Panc1 (cell line): ENCODE measurements around the gene TP73. TPM values are rescaled to one million over a fixed set of nuclear protein-coding genes. Genes with fewer than 3 reads are reported as not detected.

ENCODE experiments used
- ATAC-seq: fragments of 200-7000 bp; cut with Tn5 transposase; 2 replicates; pipeline ENCODE4 v1.9.1; 2020; ENCODE audit warnings: mild to moderate bottlenecking, moderate library complexity
- BruUV-seq: library from RNA; stranded (reverse); fragments of 400-500 nt; replicated peaks from 2 replicates; lab custom pipeline; 2021; lab: Mats Ljungman, UMichigan
- CTCF ChIA-PET: fragments of 300-600 bp; sonication (Branson Sonifier 250); formaldehyde crosslinking; loops from one replicate; lab custom pipeline; 2022; ENCODE audit warnings: antibody characterized with exemption; lab: Charles Lee
- POLR2A ChIA-PET: fragments of 300-600 bp; sonication (Branson Sonifier 250); formaldehyde crosslinking; loops from one replicate; lab custom pipeline; 2022; ENCODE audit warnings: antibody characterized with exemption; lab: Charles Lee
- DNase-seq: peaks from one replicate; pipeline ENCODE4 v3.0.0-alpha.2; 2010; ENCODE audit warnings: low read depth, low spot score
- H3K27ac ChIP-seq: 2 replicates; pipeline ENCODE4 v1.5.1; 2011; ENCODE audit warnings: mild to moderate bottlenecking, low read length, inconsistent platforms
- H3K27me3 ChIP-seq: fragments of 200-500 bp; sonication (Bioruptor generic); 2 replicates; pipeline ENCODE4 v1.6.0; 2014; ENCODE audit warnings: low read length, inconsistent platforms; ENCODE audit not compliant: control insufficient read depth, insufficient read depth
- H3K36me3 ChIP-seq: fragments of 200-500 bp; sonication (Bioruptor generic); 2 replicates; pipeline ENCODE4 v1.5.1; 2014; ENCODE audit warnings: inconsistent platforms, mild to moderate bottlenecking, low read length, moderate library complexity; ENCODE audit not compliant: control insufficient read depth, insufficient read depth
- H3K4me1 ChIP-seq: 2 replicates; pipeline ENCODE4 v1.5.1; 2011; ENCODE audit warnings: inconsistent platforms, mild to moderate bottlenecking, low read length, moderate library complexity; ENCODE audit not compliant: control insufficient read depth, insufficient read depth
- H3K4me3 ChIP-seq, 2 experiments: 2 replicates each; pipeline ENCODE4 v1.5.1; 2011 to 2012; ENCODE audit warnings: low read depth in 2 of 2, low read length in 2 of 2, mild to moderate bottlenecking in 2 of 2, inconsistent platforms in 1 of 2, moderate library complexity in 1 of 2
- H3K9me3 ChIP-seq: fragments of 200-500 bp; sonication (Bioruptor generic); 2 replicates; pipeline ENCODE4 v1.5.1; 2014; ENCODE audit warnings: low read depth, mild to moderate bottlenecking, inconsistent platforms, low read length, moderate library complexity; ENCODE audit not compliant: control insufficient read depth, insufficient read depth
- POLR2AphosphoS5 ChIP-seq: IDR thresholded peaks from 2 replicates; pipeline ENCODE4 v1.6.1; 2012; ENCODE audit warnings: mild to moderate bottlenecking, low read depth, low read length, moderate library complexity
- SIN3A ChIP-seq: IDR thresholded peaks from 2 replicates; pipeline ENCODE4 v1.6.1; 2012; ENCODE audit warnings: low read depth, mild to moderate bottlenecking, low read length, moderate library complexity, borderline replicate concordance; ENCODE audit not compliant: insufficient read depth
- TCF7L2 ChIP-seq: IDR thresholded peaks from 2 replicates; pipeline ENCODE4 v1.6.1; 2011; ENCODE audit warnings: mild to moderate bottlenecking, low read depth, low read length, inconsistent platforms
- in situ Hi-C: cut with HindIII; loops from 2 replicates; pipeline ENCODE4 v1.10.0; 2016; ENCODE audit warnings: low sequenced_read_pairs, low pct_unique_long_range_greater_than_20kb
- intact Hi-C: fragments of 100-400 bp; cut with micrococcal nuclease; formaldehyde crosslinking; loops from one replicate; pipeline ENCODE4 v1.10.0; 2022; ENCODE audit not compliant: unreplicated experiment
- total RNA-seq: library from RNA; stranded (reverse); gene quantifications from one replicate; pipeline ENCODE4 v1.2.1, GENCODE V29; 2021; ENCODE audit not compliant: unreplicated experiment
- TF ChIP-seq, protein P1 (sequence below), 2 experiments: IDR thresholded peaks; 2 replicates each; pipeline ENCODE4 v1.6.1; 2011 to 2012; ENCODE audit warnings: low read depth in 2 of 2, control low read depth in 1 of 2, low read length in 1 of 2, mild to moderate bottlenecking in 1 of 2, moderate library complexity in 1 of 2; ENCODE audit not compliant: insufficient read depth in 1 of 2
- TF ChIP-seq, protein P2 (sequence below): fragments of 450-650 bp; IDR thresholded peaks from 2 replicates; pipeline ENCODE4 v1.5.1; 2017; ENCODE audit warnings: mild to moderate bottlenecking

The TP73 gene
- total RNA-seq, 1 experiment from 2014 or later = 4.7 TPM

DNA sequence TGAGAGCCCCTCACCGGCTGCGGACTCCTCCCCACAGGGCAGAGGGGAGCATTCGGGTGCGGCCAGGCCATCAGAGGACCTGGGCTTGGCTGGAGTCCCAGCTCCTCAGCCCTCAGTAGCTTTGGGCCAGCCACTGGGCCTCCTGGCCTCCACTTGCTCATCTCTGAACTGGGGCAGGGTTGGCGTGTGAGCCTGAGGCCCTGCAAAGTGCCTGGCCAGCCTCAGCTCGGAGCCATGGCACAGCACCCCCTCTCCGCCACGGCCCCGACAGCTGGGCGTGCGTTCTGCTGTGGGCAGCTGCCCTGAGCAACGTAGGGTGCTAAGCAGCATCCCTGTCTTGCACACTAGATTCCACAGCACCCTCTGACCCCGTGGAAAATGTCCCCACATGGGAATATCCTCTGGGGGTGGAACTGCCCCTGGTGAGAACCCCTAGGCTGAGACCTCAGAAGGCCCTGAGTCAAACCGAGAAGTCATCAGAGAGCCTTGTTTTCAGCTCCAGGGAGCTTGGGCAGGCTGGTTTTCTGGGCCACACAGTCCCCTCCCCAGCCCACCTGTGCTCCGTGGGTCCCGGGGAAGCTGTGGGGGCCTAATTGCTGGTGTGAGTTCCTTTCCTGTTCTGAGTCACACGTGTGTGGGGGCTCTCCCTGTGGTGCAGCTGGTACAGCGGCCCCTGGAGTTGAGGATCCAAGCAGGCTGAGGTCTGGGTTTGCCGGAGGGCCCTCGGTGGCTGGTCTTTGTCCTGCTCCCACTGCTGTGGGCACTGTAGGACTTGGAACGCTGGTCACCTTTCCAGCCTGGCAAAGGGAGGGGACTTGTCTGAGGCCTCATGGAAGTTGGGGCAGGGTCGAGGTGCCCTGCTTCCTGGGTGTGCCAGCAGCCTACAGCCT is 24.5 kb downstream of the TP73 start:
- ChIA-PET POLR2A (no interaction called here), CTCF (interaction anchor here (0.6 kb wide), 1 partner anchor 112 kb away, joined by 3 read pairs; no protein-coding TSS in a partner anchor)
- Histone ChIP-seq H3K36me3 (no peaks in the 10 kb centered on the region), H3K4me3 (no peak overlapping the region), H3K4me1 (peaks cover 15% of the 10 kb centered on the region), H3K27me3 (no peaks in the 10 kb centered on the region), H3K27ac (no peak overlapping the region), H3K9me3 (no peaks in the 10 kb centered on the region)
- intact Hi-C loops (no loop called here), in situ Hi-C loops (no loop called here)
- BruUV-seq = no TSS peak
- DNase-seq (no peak), ATAC-seq (no peak)
- TF ChIP-seq POLR2AphosphoS5 = no peak
- TF ChIP-seq TCF7L2 = no peak
- TF ChIP-seq, protein P1, sequence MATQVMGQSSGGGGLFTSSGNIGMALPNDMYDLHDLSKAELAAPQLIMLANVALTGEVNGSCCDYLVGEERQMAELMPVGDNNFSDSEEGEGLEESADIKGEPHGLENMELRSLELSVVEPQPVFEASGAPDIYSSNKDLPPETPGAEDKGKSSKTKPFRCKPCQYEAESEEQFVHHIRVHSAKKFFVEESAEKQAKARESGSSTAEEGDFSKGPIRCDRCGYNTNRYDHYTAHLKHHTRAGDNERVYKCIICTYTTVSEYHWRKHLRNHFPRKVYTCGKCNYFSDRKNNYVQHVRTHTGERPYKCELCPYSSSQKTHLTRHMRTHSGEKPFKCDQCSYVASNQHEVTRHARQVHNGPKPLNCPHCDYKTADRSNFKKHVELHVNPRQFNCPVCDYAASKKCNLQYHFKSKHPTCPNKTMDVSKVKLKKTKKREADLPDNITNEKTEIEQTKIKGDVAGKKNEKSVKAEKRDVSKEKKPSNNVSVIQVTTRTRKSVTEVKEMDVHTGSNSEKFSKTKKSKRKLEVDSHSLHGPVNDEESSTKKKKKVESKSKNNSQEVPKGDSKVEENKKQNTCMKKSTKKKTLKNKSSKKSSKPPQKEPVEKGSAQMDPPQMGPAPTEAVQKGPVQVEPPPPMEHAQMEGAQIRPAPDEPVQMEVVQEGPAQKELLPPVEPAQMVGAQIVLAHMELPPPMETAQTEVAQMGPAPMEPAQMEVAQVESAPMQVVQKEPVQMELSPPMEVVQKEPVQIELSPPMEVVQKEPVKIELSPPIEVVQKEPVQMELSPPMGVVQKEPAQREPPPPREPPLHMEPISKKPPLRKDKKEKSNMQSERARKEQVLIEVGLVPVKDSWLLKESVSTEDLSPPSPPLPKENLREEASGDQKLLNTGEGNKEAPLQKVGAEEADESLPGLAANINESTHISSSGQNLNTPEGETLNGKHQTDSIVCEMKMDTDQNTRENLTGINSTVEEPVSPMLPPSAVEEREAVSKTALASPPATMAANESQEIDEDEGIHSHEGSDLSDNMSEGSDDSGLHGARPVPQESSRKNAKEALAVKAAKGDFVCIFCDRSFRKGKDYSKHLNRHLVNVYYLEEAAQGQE (IDR thresholded peaks at IDR 0.05; ENCODE audit: insufficient read depth in 1 of 2, low read depth in 2 of 2, low read length in 1 of 2) = no peak
- TF ChIP-seq, protein P2, sequence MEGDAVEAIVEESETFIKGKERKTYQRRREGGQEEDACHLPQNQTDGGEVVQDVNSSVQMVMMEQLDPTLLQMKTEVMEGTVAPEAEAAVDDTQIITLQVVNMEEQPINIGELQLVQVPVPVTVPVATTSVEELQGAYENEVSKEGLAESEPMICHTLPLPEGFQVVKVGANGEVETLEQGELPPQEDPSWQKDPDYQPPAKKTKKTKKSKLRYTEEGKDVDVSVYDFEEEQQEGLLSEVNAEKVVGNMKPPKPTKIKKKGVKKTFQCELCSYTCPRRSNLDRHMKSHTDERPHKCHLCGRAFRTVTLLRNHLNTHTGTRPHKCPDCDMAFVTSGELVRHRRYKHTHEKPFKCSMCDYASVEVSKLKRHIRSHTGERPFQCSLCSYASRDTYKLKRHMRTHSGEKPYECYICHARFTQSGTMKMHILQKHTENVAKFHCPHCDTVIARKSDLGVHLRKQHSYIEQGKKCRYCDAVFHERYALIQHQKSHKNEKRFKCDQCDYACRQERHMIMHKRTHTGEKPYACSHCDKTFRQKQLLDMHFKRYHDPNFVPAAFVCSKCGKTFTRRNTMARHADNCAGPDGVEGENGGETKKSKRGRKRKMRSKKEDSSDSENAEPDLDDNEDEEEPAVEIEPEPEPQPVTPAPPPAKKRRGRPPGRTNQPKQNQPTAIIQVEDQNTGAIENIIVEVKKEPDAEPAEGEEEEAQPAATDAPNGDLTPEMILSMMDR = no peak
- TF ChIP-seq SIN3A = no peak

DNA sequence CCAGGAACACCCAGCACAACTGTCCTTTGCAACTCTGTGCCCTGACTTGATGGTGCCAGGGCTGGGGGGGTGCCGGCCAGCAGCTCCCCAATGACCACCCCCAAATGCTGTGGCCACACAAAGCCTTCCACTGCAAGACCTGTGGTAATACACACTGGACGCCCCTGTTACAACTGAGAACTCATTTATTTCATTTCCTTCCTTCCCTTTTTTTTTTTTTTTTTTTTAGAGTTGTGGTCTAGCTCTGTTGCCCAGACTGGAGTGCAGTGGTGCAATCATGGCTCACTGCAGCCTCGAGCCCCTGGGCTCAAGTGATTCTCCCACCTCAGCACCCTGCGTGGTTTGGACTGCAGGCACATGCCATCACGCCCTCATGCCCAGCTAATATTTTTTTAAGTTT is 25.2 kb downstream of the TP73 start:
- no peaks in the 10 kb centered on the region for H3K27me3 ChIP-seq
- no peaks in the 10 kb centered on the region for H3K36me3 ChIP-seq
- BruUV-seq = no TSS peak
- no peak for DNase-seq
- ChIA-PET POLR2A (no interaction called here), CTCF (interaction anchor here (0.6 kb wide), 3 partner anchors 55 to 112 kb away, joined by 3 to 7 read pairs (median 3); no protein-coding TSS in a partner anchor)
- TF ChIP-seq TCF7L2 = no peak
- no peak for TF ChIP-seq POLR2AphosphoS5
- TF ChIP-seq SIN3A = no peak
- TF ChIP-seq, protein P1 (IDR thresholded peaks at IDR 0.05; ENCODE audit: insufficient read depth in 1 of 2, low read depth in 2 of 2, low read length in 1 of 2) = no peak
- TF ChIP-seq, protein P2 = no peak
- intact Hi-C loops (no loop called here), in situ Hi-C loops (no loop called here)
- peaks cover 15% of the 10 kb centered on the region for H3K4me1 ChIP-seq
- no peaks in the 10 kb centered on the region for H3K9me3 ChIP-seq
- ATAC-seq = no peak
- H3K4me3 ChIP-seq = no peak overlapping the region
- no peak overlapping the region for H3K27ac ChIP-seq
